IPS-NIHi11 (cell line): ENCODE measurements around the gene THRA.

ENCODE experiments used
- DNase-seq: peaks from one replicate; pipeline ENCODE4 v3.0.0; 2012; ENCODE audit warnings: mixed read lengths, low spot score

THRA gene

DNA sequence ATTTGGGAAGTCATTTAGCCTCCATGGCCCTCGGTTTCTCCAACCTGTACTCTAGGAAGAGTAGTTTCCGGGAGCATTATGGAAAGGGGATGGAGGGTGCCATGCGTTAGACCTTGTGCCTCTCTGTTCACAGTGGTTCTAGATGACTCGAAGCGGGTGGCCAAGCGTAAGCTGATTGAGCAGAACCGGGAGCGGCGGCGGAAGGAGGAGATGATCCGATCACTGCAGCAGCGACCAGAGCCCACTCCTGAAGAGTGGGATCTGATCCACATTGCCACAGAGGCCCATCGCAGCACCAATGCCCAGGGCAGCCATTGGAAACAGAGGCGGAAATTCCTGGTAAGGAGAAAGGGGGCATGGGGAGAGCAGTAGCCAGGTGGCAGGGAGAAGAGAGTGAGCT, 21.7 kb downstream of the THRA start:
- no peak for DNase-seq

DNA sequence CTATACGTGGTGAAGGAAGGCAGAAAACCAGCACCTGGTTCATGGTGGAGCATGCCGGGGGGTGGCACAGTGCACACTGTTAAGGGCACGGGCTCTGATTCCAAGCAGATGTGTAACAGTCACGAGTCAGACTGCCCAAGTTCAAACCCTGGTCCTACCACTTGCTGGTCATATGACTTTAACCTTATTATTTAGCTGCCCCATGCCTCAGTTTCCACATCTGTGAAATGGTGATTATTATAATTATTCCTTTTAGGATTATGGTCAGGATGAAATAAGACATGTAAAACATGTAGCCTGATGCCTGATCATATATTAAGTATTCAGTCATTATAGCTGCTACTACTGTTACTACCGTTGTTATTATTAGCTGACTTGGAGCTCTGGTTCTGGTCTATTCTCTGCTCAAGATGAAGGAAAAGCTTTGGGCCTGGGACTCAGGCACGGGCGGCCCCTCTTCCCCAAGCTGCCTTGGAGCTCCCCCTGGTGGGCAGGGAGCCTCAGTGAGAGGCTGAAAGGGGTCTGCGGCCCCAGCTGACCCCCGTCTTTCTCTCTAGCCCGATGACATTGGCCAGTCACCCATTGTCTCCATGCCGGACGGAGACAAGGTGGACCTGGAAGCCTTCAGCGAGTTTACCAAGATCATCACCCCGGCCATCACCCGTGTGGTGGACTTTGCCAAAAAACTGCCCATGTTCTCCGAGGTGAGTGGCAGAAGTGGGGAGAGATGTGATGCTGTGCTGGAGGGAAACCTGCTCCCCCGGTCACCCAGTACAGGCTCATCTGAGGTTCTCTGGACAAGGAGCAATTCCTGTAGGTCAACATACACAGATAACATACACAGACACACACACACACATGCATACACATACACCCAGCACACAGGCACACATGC, 23.6 kb downstream of the THRA start:
- peak; percentile 91 for DNase-seq

DNA sequence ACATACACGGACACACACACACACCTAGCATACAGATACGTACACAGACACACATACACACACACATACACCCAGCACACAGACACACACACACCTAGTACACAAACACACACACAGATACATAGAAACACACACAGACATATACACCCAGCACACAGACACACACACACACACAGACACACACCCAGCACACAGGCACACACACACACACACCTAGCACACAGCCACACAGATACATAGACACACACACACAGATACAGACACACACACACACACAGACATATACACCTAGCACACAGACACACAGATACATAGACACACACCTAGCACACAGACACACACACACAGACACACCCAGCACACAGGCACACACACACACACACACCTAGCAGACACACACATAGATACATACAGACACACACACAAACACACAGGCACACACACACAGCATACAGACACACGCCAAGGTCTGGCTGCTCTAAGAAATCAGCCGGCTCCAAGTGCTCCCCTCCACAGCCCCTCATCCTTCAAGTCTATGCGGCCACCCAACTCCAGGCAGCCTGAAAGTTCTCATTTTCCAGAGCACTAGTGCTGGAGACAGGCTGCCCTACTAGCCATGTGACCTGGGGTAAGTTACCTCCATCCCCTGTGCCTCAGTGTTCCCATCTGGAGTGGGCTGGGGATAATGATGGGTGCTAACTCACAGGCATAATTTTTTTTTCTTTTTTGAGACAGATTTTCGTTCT, 24.5 kb downstream of the THRA start:
- no peak for DNase-seq

DNA sequence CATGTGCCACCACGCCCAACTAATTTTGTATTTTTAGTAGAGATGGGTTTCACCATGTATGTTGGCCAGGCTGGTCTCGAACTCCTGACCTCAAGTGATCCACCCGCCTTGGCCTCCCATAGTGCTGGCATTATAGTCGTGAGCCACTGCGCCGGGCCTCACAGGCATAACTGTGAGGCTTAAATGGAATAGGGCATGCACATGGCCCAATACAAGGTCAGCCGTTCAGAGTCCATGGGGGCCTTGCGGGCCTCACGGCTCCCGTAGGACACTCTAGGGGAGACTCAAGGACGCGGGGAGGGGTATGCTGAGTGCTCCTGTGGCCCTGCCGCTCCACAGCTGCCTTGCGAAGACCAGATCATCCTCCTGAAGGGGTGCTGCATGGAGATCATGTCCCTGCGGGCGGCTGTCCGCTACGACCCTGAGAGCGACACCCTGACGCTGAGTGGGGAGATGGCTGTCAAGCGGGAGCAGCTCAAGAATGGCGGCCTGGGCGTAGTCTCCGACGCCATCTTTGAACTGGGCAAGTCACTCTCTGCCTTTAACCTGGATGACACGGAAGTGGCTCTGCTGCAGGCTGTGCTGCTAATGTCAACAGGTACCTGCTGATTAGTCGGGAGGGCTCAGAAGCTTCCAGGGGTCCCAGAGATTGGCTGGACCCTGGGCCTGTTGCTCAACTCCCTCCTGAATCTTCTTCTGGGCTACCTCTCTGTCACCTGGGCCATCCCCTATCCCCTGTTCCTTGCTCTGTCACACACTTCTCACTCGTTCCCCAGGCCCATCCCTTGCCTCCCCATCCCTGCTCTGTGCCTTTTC, 25.3 kb downstream of the THRA start:
- no peak for DNase-seq

DNA sequence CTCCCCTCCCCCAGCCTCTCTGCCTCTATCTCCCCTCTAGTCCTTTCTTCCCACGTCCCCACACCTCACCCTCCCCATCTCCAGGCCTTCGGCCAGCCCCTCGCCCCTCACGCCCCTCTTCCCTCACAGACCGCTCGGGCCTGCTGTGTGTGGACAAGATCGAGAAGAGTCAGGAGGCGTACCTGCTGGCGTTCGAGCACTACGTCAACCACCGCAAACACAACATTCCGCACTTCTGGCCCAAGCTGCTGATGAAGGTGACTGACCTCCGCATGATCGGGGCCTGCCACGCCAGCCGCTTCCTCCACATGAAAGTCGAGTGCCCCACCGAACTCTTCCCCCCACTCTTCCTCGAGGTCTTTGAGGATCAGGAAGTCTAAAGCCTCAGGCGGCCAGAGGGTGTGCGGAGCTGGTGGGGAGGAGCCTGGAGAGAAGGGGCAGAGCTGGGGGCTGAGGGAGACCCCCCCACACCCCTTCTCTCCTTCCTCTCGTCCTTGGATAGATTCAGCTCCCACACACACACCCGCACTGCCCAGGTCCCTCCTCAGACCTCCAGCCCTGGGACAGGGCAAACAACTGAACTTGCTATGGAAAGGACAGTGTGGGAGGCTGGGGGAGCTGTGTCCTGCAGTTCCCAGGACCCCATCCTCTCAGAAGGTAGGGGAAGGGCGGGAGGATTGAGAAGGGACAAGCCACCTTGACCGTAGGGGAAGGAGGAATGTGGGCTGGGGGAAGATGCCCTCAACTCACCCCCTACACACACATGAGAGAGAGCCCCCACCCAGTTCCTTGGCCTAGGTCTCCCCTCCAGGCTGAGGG, 26.5 kb downstream of the THRA start:
- DNase-seq = no peak

DNA sequence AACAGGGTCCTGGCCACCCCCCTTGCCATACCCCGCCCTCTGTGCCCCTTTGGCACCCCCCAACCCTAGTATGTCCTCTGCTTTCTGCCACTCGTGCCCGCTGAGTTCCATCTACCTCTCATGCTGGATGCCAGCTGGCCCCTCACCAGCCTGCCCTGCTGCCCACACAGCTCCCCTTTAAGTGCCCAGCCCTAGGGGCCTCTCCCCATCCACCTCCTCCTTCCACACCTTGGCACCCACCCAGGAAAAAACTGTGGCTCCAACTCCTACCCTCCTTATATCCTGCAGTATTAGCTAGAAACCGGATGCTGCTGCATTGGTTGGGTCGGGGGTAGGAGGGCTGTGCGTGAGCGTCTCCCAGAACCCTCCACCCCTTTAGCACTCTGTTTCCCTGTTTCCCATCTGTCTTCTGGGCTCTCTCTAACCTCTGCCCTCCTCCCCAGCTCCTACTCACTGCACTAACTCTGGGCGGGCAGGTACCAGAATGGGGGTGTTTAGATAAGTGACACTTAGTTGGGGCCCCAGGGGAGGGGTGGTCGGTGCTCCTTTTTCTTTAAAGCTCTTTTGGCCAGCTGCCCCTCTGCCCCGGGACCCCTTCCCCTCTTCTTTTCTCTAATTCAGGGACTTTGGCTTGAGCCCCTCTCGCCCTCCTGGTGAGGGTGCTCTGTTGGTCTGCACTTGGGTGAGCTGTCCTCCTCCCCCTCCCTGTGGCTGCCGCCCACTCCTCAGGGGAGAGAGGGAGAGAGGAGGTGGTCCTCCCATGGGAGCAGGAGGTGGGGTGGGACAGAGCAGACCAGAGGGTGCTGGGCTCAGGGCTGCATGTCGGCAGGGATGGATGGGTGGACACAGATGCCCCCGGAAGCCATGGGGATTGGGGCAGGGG, 27.7 kb downstream of the THRA start:
- DNase-seq = no peak

DNA sequence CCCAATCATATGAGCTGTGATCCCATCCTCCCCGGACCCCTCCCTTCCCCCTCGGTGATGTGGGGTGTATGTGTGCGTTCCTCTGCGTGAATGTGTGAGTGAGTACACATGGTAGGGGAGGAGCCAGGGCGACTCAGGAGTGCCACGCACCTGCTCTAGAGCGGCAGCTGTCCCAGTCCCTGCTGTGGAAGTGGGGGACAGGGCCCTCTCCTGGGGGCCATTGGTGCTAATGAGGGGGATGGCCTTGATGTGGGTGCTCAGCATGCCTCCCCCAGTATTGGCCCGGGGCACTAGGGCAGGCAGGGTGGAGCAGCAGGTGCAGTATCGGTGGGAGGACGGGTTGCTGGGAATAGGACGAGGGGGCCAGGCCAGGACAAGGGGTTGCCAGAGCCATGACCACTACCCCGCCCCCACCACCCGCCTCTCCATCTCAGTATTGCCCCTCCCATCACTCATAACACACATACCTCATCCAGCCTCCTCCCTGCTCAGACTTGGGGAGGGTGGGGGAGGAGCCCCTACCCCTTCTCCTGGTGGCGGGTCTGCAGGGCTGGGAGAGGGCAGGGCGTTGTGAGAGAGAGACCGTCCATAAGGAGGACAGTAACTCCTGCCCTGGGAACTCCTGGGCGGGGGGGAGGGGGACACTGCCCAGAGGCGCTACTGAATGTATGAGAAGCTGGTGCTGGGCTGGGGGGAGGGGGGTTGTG, 29.1 kb downstream of the THRA start:
- DNase-seq = peak; percentile 59

DNA sequence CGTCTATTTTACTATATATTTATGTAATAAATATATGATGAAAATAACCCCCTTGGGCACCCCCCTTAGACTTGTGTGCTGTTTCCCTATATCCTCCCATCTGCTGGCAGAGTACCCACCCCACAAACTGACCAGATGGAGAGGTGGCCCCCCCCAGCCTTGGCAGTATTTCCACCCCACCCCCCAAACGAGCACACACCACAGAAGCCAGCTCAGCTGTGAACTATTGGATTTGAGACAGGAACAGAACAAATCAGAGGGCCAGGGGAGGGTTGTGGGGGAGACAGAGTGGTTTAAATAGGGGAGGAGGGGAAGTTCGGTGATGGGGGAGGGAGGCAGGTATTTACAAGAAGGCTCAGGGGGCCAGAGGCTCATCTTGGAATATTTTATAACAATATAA, 29.8 kb downstream of the THRA start:
- no peak for DNase-seq

DNA sequence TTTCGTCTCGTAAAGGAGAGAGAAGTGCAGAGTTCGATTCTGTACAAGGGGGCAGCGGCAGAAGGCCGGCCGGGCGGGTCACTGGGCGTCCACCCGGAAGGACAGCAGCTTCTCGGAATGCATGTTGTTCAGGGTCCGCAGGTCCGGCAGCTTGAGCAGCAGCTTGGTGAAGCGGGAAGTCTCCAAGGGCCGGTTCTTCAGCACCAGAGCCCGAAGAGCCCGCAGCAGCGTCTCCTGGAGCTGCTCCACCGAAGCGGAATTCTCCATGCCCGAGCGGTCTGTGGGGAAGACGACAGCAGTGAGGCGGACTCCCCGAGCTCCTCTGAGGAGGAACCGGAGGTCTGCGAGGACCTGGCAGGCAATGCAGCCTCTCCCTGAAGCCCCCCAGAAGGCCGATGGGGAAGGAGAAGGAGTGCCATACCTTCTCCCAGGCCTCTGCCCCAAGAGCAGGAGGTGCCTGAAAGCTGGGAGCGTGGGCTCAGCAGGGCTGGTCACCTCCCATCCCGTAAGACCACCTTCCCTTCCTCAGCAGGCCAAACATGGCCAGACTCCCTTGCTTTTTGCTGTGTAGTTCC, 30.3 kb downstream of the THRA start:
- DNase-seq = no peak

DNA sequence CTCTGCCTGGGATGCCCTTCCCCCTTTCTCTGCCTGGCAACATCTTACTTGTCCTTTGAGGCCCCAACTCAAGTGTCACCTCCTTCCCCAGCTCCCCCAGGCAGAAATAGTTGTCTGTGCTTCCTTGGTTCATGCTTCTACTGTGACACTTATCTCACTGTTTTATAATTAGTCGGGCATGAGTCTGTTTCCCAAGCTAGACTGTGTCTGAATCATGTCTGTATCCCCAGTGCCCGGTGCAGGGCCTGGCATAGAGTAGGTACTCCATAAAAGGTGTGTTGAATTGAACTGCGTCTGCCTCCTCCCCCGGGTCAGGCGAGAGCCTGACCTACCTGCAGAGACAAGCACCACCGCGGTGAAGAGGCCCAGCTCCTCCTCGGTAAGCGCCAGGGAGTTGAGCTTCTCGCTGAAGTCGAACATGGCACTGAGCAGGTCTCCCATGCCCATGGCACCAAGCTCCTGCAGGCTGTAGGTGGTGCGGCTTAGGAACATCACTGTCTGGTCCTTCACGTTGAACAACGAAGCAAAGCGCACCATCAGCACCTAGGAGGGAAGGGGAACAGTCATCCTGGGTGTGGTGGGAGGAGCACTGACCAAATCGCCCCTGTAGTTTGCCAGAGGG, 30.9 kb downstream of the THRA start:
- DNase-seq = no peak

DNA sequence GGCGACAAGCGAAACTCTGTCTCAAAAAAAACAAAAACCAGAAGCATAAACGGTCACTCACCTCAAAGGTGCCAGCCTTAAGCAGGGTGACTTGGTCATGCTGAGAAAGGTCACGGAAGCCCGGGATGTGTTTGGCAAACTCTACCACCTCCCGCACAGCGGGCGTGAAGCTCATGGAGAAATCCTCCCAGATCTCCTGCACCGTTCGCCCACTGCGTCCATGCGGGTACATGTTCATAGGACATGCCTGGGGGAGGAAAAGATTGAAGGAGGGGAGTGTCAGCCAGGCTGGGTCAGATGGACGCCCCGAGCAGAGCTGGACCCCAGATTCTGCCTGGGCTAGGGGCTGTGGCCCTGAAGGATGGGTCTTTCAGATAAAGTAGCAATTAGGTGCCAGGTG, 32.1 kb downstream of the THRA start:
- DNase-seq = no peak

DNA sequence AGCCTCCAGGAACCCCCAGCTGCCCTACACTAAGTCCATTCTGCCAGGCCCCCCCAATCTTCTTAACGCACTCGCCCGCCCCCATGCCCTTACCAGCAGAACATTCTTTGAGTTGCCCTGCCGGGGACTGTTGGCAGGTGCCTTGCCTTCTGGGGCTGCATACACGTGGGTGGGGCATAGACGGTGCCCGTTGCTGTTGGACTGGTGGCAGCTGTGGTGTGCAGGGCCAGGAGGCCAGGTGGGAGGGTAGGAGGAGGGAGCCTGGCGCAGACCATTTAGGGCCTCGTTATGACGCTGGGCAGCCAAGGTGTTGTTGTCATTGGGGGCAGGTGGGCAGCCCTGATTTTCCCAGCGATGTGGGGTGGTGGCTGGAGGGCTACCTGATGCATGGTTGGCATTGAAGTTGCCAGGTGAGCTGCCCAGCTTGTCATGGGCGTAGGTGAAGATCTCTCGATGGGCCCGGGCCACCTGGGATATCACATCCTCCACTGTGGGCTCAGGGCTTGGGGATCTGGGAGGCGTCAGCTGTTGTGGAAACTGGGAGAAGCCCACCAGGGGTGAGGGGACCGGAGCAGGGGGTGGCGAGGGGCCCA, 32.7 kb downstream of the THRA start:
- no peak for DNase-seq

DNA sequence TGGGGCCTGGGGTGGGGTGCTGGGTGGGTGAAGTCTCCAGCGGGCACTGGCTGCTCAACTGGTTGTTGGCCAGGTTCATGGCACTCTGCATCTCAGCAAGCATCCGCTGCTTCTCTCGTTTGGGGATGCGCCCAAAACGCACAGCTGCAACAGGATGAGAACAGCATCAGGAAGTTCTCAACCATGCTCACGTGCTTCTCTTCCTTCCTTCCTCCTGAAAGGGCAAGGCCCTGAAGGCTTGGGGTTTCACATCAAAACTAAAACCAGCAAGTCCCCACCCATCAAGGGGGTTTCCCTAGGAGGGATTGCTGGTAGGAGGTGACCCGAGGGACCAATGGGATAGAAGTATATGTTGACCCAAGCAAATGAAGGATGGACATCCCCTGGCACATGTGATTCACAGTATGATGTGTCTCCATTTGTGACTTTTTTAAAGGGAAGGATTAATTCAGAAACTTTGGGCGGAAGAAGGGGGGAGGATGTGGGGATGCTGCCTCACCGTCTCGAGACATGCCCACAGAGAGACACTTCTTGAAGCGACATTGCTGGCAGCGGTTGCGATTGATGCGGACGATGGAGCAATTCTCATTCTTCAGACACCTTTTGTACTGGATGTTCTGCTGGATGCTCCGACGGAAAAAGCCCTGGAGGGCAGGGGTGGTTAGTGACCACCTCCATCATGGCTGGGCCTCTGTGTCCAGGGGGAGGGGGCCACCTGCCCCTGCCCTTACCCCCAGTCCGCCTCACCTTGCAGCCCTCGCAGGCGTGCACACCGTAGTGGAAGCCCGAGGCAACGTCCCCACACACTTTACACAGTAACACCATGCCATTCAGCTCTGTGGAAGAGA, 33.4 kb downstream of the THRA start:
- DNase-seq = no peak

DNA sequence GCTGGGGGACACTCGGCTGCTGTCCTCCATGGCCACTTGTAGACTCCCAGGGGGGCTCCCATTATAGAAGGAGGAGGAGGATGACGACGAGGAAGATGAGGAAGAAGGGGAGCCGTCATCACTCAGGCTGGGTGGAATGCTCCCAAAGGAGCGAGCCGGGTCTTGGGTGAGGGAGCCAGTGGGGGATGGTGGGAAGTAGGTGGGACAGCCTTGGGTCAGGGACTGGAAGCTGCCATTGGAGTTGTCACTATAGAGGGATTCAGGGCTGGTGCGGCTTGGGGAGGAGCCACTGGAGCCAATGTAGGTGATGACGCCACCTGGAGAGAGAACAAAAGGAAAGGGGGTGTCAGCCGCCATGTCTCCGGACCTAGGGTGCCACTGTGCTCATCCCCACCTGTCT, 34.3 kb downstream of the THRA start:
- no peak for DNase-seq

DNA sequence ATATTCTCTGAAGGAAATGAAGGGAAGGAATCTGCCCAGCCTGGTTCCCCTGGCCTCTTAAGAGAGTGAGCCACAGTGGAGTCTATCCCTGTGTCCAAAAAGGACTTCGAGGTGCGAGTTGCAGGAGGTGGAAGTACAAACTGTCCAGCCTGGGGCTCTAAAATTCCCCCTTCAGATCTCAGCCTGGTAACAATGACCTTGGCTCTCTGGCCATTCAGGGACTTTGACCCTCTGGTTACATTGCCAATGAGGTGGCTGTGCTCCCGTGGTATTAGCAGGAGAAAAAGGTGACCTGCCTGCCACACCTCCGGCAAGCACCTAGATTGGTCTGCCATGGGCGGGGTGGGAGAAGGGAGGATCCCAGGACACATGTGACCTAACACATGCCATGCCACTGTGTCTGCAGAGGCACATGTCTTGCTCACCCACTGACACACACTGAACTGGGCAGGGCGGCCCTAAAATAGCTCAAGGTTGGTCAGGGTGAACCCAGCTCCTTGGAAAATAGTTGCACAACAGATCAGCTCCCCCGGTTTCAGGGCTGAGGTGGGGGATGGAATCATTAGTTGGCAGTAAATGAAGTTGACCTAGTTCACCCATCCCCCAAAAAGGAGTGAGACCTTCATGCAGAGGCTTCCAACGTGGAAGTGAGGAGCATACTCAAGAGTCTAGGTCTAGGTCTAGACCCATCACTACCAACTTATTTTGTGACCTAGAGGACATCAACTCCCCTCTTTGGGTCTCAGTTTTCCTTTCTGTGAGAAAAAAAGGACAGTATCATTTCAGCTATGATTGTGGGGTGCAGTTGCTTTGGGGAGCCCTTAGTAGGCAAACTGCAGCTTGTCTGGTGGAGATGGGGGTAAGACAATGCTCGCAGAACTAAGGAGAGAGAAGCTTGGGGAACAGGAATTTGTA, 35.4 kb downstream of the THRA start:
- no peak for DNase-seq

DNA sequence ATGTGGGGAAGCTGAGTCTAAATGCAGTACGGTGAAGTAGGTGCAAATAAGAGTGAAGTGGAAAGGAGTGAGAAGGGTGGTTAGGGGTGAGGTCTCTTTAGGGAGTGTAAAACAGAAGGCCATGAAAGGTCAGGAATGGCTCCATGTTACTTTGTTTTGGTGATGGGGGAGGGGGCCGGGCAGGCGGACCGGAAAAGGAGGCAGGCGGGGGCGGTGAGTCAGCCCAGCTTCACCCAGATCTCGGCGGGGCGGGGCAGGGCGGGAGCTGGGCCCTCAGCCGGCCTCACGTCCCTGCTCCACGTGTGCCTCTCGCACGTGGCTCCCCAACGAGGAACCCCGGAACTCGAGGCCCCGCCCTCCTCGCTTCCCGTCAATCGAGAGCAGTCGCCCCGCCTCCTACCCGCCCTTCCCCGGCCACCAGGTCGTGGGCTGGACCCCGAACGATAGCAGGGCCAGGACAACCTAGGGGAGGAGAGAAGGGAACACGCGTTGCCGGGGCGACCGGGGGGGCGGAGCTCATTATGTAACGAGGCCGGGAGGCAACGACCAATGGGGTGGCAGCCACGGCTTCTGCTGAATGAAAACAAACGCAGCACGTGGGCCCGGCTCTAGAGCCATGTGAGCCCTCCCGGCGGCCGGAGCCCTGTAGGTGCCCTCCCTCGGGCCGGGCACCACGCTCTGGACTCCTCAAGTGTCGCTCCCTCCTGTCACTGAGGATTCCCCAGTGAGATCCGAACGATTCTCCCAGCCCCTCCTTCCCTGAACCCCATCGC, 36.3 kb downstream of the THRA start:
- DNase-seq = peak; percentile 94
